Endothelial cell (in vitro differentiated cells): Measurements from ENCODE around the gene SAT1. TPM values are rescaled to one million over a fixed set of nuclear protein-coding genes. Genes with fewer than 3 reads are reported as not detected.

Experiments
- DNase-seq: peaks from one replicate; pipeline ENCODE4 v3.0.0; 2021; ENCODE audit warnings: low spot score
- H3K27ac Mint-ChIP-seq: one replicate; pipeline ENCODE4 v1.8.0; 2021; ENCODE audit warnings: mixed read lengths, inconsistent platforms; ENCODE audit not compliant: unreplicated experiment
- H3K27me3 Mint-ChIP-seq: one replicate; pipeline ENCODE4 v1.8.0; 2021; ENCODE audit warnings: mild to moderate bottlenecking, moderate library complexity, mixed read lengths, inconsistent platforms; ENCODE audit not compliant: unreplicated experiment
- H3K36me3 Mint-ChIP-seq: one replicate; pipeline ENCODE4 v1.8.0; 2021; ENCODE audit warnings: mild to moderate bottlenecking, low read depth, mixed read lengths, inconsistent platforms; ENCODE audit not compliant: unreplicated experiment
- H3K4me1 Mint-ChIP-seq: one replicate; pipeline ENCODE4 v1.8.0; 2021; ENCODE audit warnings: mild to moderate bottlenecking, mixed read lengths, inconsistent platforms; ENCODE audit not compliant: unreplicated experiment
- H3K4me3 Mint-ChIP-seq: one replicate; pipeline ENCODE4 v1.8.0; 2021; ENCODE audit warnings: mild to moderate bottlenecking, mixed read lengths, inconsistent platforms; ENCODE audit not compliant: unreplicated experiment
- H3K9me3 Mint-ChIP-seq: one replicate; pipeline ENCODE4 v1.8.0; 2021; ENCODE audit warnings: mixed read lengths, inconsistent platforms; ENCODE audit not compliant: unreplicated experiment
- total RNA-seq: library from RNA; stranded (reverse); fragmentation: NEBNext Ultra II Directional; extraction: Animal tissue kit (Norgen Biotek cat#: 25700); gene quantifications from one replicate; pipeline ENCODE4 v1.2.1, GENCODE V29; 2021; ENCODE audit not compliant: unreplicated experiment
- TF ChIP-seq, protein P1 (sequence below): fragments of 200-600 bp; sonication (generic); IDR thresholded peaks from one replicate; pipeline ENCODE4 v1.5.0; 2021; ENCODE audit warnings: antibody characterized with exemption; ENCODE audit not compliant: unreplicated experiment

The SAT1 gene
- total RNA-seq, 1 donor from 2014 or later = 479 TPM

DNA sequence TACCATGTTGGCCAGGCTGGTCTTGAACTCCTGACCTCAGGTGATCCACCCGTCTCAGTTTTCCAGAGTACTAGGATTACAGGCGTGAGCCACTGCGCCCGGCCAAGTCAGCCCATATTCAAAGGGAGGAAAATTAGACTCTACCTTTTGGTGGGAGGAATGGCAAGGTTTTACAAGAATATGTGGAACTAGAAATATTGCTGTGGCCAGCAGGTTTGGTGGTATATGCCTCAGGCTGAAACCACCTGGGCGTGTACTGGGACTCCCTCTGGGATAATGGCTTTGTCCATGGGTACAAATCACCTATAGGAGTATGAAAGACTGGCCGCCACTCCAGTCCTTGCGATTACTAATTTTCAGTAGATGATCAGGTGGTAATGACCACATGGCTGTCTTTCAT is 32.4 kb downstream of the SAT1 start:
- H3K36me3 Mint-ChIP-seq = no peaks in the 10 kb centered on the region

GRCh38 chrX:23816179-23816578 is 33.2 kb downstream of the SAT1 start:
- H3K4me3 Mint-ChIP-seq = no peak overlapping the region
- H3K27me3 Mint-ChIP-seq = no peaks in the 10 kb centered on the region
- no peaks in the 10 kb centered on the region for H3K4me1 Mint-ChIP-seq
- no peak for DNase-seq
- no peaks in the 10 kb centered on the region for H3K9me3 Mint-ChIP-seq
- no peak overlapping the region for H3K27ac Mint-ChIP-seq
- no peaks in the 10 kb centered on the region for H3K36me3 Mint-ChIP-seq
- TF ChIP-seq, protein P1, sequence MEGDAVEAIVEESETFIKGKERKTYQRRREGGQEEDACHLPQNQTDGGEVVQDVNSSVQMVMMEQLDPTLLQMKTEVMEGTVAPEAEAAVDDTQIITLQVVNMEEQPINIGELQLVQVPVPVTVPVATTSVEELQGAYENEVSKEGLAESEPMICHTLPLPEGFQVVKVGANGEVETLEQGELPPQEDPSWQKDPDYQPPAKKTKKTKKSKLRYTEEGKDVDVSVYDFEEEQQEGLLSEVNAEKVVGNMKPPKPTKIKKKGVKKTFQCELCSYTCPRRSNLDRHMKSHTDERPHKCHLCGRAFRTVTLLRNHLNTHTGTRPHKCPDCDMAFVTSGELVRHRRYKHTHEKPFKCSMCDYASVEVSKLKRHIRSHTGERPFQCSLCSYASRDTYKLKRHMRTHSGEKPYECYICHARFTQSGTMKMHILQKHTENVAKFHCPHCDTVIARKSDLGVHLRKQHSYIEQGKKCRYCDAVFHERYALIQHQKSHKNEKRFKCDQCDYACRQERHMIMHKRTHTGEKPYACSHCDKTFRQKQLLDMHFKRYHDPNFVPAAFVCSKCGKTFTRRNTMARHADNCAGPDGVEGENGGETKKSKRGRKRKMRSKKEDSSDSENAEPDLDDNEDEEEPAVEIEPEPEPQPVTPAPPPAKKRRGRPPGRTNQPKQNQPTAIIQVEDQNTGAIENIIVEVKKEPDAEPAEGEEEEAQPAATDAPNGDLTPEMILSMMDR = no peak

More for the DNA sequence above, 32.4 kb downstream of the SAT1 start:
- no peaks in the 10 kb centered on the region for H3K9me3 Mint-ChIP-seq
- no peak overlapping the region for H3K4me3 Mint-ChIP-seq
- no peaks in the 10 kb centered on the region for H3K27me3 Mint-ChIP-seq
- H3K27ac Mint-ChIP-seq = no peak overlapping the region
- TF ChIP-seq, protein P1 = no peak
- no peaks in the 10 kb centered on the region for H3K4me1 Mint-ChIP-seq
- DNase-seq = no peak

- no peaks in the 10 kb centered on the region for H3K27me3 Mint-ChIP-seq
- H3K36me3 Mint-ChIP-seq = no peaks in the 10 kb centered on the region
- no peaks in the 10 kb centered on the region for H3K4me1 Mint-ChIP-seq
- no peak overlapping the region for H3K27ac Mint-ChIP-seq
- TF ChIP-seq, protein P1 = no peak
- H3K9me3 Mint-ChIP-seq = no peaks in the 10 kb centered on the region
- DNase-seq = no peak
- H3K4me3 Mint-ChIP-seq = no peak overlapping the region
Measured at GRCh38 chrX:23817979-23818336, 35.0 kb downstream of the SAT1 start.

GRCh38 chrX:23819385-23820234 is 36.6 kb downstream of the SAT1 start:
- Mint-ChIP-seq H3K4me1 (no peaks in the 10 kb centered on the region), H3K27ac (no peak overlapping the region), H3K36me3 (no peaks in the 10 kb centered on the region), H3K4me3 (no peak overlapping the region), H3K27me3 (no peaks in the 10 kb centered on the region), H3K9me3 (no peaks in the 10 kb centered on the region)
- TF ChIP-seq, protein P1 = no peak
- DNase-seq = no peak

- no peaks in the 10 kb centered on the region for H3K9me3 Mint-ChIP-seq
- no peak for DNase-seq
- no peaks in the 10 kb centered on the region for H3K4me1 Mint-ChIP-seq
- H3K36me3 Mint-ChIP-seq = no peaks in the 10 kb centered on the region
- no peak overlapping the region for H3K4me3 Mint-ChIP-seq
- no peaks in the 10 kb centered on the region for H3K27me3 Mint-ChIP-seq
- no peak overlapping the region for H3K27ac Mint-ChIP-seq
- TF ChIP-seq, protein P1 = no peak
Measured at GRCh38 chrX:23820235-23820782, 37.3 kb downstream of the SAT1 start.
